NCI-H1436 treated with DMSO at 0.1 percent for 48 hours (cell line): ENCODE measurements around the gene MIGA1.
"Not testable (repeated sequence)": the region's sequence is repeated elsewhere in the genome, so short reads cannot be mapped to it uniquely, and the experiment has no call there.

Experiments
- DNase-seq: peaks from one replicate; lab custom pipeline; 2025; lab: John Stamatoyannopoulos, UW

Gene MIGA1

GRCh38 chr1:77918918-77919317 lies 139.5 kb downstream of the MIGA1 start:
- DNase-seq, result not testable (repeated sequence)

GRCh38 chr1:77925518-77925917 lies 146.1 kb downstream of the MIGA1 start:
- no peak for DNase-seq

GRCh38 chr1:77925956-77926355 lies 146.5 kb downstream of the MIGA1 start:
- DNase-seq, result no peak

- DNase-seq, result no peak
Measured at GRCh38 chr1:77926561-77927357, 147.3 kb downstream of the MIGA1 start.

- DNase-seq, result no peak
Measured at GRCh38 chr1:77927414-77927813, 148.0 kb downstream of the MIGA1 start.
